ENCODE data around the gene TEC. TPM values are rescaled to one million over a fixed set of nuclear protein-coding genes. Genes with fewer than 3 reads are reported as not detected.

TEC gene
- total and polyA plus RNA-seq, 2 experiments from 2014 or later: 2.9 to 3.0 TPM

- TF ChIP-seq REST (IDR thresholded peaks at IDR 0.05; ENCODE audit: unreplicated experiment): no peak
Observed at GRCh38 chr4:48270951-48271473, 1.4 kb upstream of the TEC start (continued).

GRCh38 chr4:48270523-48270897 is 872 bp upstream of the TEC start:
- Mint-ChIP-seq H3K9me3 (peaks cover 19% of the 10 kb centered on the region), H3K36me3 (ENCODE audit: low read depth) (peaks cover 12% of the 10 kb centered on the region; the same call in 2 of the 3 replicates), H3K27ac (no peak overlapping the region), H3K4me3 (peak overlapping the region; percentile 98), H3K4me1 (peaks cover 14% of the 10 kb centered on the region), H3K27me3 (ENCODE audit: insufficient read depth, low read depth, poor library complexity) (peaks cover 6% of the 10 kb centered on the region)
- ATAC-seq: no peak
- H3K4me2 ChIP-seq: peak overlapping the region; percentile 78
- DNase-seq (ENCODE audit: low spot score): peak; percentile 8
- peaks cover 10% of the 10 kb centered on the region for H3F3A ChIP-seq (replicated peaks; ENCODE audit: low read depth)
- peaks cover 4% of the 10 kb centered on the region; the same call in 1 of the 2 replicates for H3K9me2 ChIP-seq (ENCODE audit: insufficient read depth)
- H4K20me1 ChIP-seq (replicated peaks; ENCODE audit: insufficient read depth): no peaks in the 10 kb centered on the region
- TF ChIP-seq EZH2phosphoT487 (IDR thresholded peaks at IDR 0.05; ENCODE audit: unreplicated experiment) (no peak), ETS1 (IDR thresholded peaks at IDR 0.05) (no peak), NANOG (IDR thresholded peaks at IDR 0.05; ENCODE audit: borderline replicate concordance) (no peak), REST (IDR thresholded peaks at IDR 0.05; ENCODE audit: unreplicated experiment) (no peak)
- H3K4me1 ChIP-seq (ENCODE audit: insufficient read depth): peaks cover 15% of the 10 kb centered on the region
- H3K36me3 ChIP-seq (ENCODE audit: insufficient read depth): no peaks in the 10 kb centered on the region; the same call in 1 of the 2 replicates
- H3K79me2 ChIP-seq (replicated peaks; ENCODE audit: insufficient read depth): peaks cover 28% of the 10 kb centered on the region
- peak overlapping the region; percentile 64 for H3K4me3 ChIP-seq
- peak overlapping the region; percentile 97 for H2AFZ ChIP-seq
- H3K27ac ChIP-seq (ENCODE audit: low read depth): peak overlapping the region; percentile 88
- no peaks in the 10 kb centered on the region for H3K27me3 ChIP-seq (ENCODE audit: insufficient read depth)
